ENCODE measurements around the gene DGKI. TPM values are rescaled to one million over a fixed set of nuclear protein-coding genes. Genes with fewer than 3 reads are reported as not detected.

DGKI gene
- total and polyA plus RNA-seq, 2 donors (not counting 1 experiment from before 2014, with no cell fraction given): not detected

GRCh38 chr7:137682596-137682995 lies 164.2 kb downstream of the DGKI start:
- no peak overlapping the region for H3K4me3 Mint-ChIP-seq
- H3K27me3 Mint-ChIP-seq: peaks cover 13% of the 10 kb centered on the region
- Histone ChIP-seq H3K4me2 (replicated peaks; ENCODE audit: low read depth, low read length, poor library complexity, severe bottlenecking) (no peak overlapping the region), H2AFZ (ENCODE audit: insufficient read depth, low read depth, low read length, poor library complexity, severe bottlenecking) (no peak overlapping the region), H4K20me1 (ENCODE audit: control insufficient read depth, insufficient read depth, low read length, poor library complexity, severe bottlenecking) (no peaks in the 10 kb centered on the region), H3K36me3 (replicated peaks in 1 of 2; ENCODE audit: control extremely low read depth in 1 of 2, control insufficient read depth in 1 of 2, extremely low read depth in 1 of 2, insufficient read depth in 2 of 2, low read length in 1 of 2) (no peaks in the 10 kb centered on the region), H3K27me3 (replicated peaks in 1 of 4; ENCODE audit: control extremely low read depth in 1 of 4, control insufficient read depth in 3 of 4, insufficient read depth in 4 of 4, low read length in 3 of 4) (no peaks in the 10 kb centered on the region), H3K9me3 (ENCODE audit: control extremely low read depth in 1 of 3, control insufficient read depth in 2 of 3, insufficient read depth in 1 of 3, low read length in 2 of 3) (no peaks in the 10 kb centered on the region), H3K27ac (ENCODE audit: low read length in 2 of 2) (no peak overlapping the region), H3K79me2 (ENCODE audit: control insufficient read depth, insufficient read depth, low read length) (no peaks in the 10 kb centered on the region), H3K9ac (ENCODE audit: low read length) (no peak overlapping the region), H3K4me1 (ENCODE audit: control insufficient read depth in 2 of 2, insufficient read depth in 2 of 2, low read length in 2 of 2) (no peaks in the 10 kb centered on the region), H3K4me3 (ENCODE audit: control extremely low read depth in 1 of 5, extremely low read depth in 1 of 5, insufficient read depth in 1 of 5, low read depth in 2 of 5, low read length in 4 of 5) (no peak overlapping the region)
- no peak for ATAC-seq (ENCODE audit: low read depth)
- H3K4me1 Mint-ChIP-seq: no peaks in the 10 kb centered on the region
- intact Hi-C loops (cut with micrococcal nuclease): no loop called here
- TF ChIP-seq CTCF (IDR thresholded peaks at IDR 0.05) (no peak), EZH2 (IDR thresholded peaks at IDR 0.05; ENCODE audit: borderline replicate concordance, insufficient read depth, low read depth, low read length, poor library complexity, severe bottlenecking) (no peak)
- no peak overlapping the region for H3K27ac Mint-ChIP-seq
- no peak for DNase-seq
- ChIA-PET CTCF (no interaction called here), POLR2A (no interaction called here)
- no peaks in the 10 kb centered on the region for H3K9me3 Mint-ChIP-seq (ENCODE audit: insufficient read depth)

GRCh38 chr7:137681657-137682562 lies 164.9 kb downstream of the DGKI start:
- intact Hi-C loops (cut with micrococcal nuclease): no loop called here
- ATAC-seq (ENCODE audit: low read depth) (no peak), DNase-seq (no peak)
- Histone ChIP-seq H3K4me2 (replicated peaks; ENCODE audit: low read depth, low read length, poor library complexity, severe bottlenecking) (no peak overlapping the region), H2AFZ (ENCODE audit: insufficient read depth, low read depth, low read length, poor library complexity, severe bottlenecking) (no peak overlapping the region), H3K79me2 (ENCODE audit: control insufficient read depth, insufficient read depth, low read length) (no peaks in the 10 kb centered on the region), H3K9ac (ENCODE audit: low read length) (no peak overlapping the region), H3K9me3 (ENCODE audit: control extremely low read depth in 1 of 3, control insufficient read depth in 2 of 3, insufficient read depth in 1 of 3, low read length in 2 of 3) (no peaks in the 10 kb centered on the region), H3K36me3 (replicated peaks in 1 of 2; ENCODE audit: control extremely low read depth in 1 of 2, control insufficient read depth in 1 of 2, extremely low read depth in 1 of 2, insufficient read depth in 2 of 2, low read length in 1 of 2) (no peaks in the 10 kb centered on the region), H3K27me3 (replicated peaks in 1 of 4; ENCODE audit: control extremely low read depth in 1 of 4, control insufficient read depth in 3 of 4, insufficient read depth in 4 of 4, low read length in 3 of 4) (no peaks in the 10 kb centered on the region), H3K4me3 (ENCODE audit: control extremely low read depth in 1 of 5, extremely low read depth in 1 of 5, insufficient read depth in 1 of 5, low read depth in 2 of 5, low read length in 4 of 5) (no peak overlapping the region), H3K4me1 (ENCODE audit: control insufficient read depth in 2 of 2, insufficient read depth in 2 of 2, low read length in 2 of 2) (no peaks in the 10 kb centered on the region), H3K27ac (ENCODE audit: low read length in 2 of 2) (no peak overlapping the region), H4K20me1 (ENCODE audit: control insufficient read depth, insufficient read depth, low read length, poor library complexity, severe bottlenecking) (no peaks in the 10 kb centered on the region)
- Mint-ChIP-seq H3K4me1 (no peaks in the 10 kb centered on the region), H3K9me3 (ENCODE audit: insufficient read depth) (no peaks in the 10 kb centered on the region), H3K27me3 (peaks cover 13% of the 10 kb centered on the region), H3K27ac (no peak overlapping the region), H3K4me3 (no peak overlapping the region)
- WGBS (ENCODE audit: insufficient coverage): 62% methylated on average over 4 of the region's 7 CpGs
- TF ChIP-seq CTCF (IDR thresholded peaks at IDR 0.05): no peak
- TF ChIP-seq EZH2 (IDR thresholded peaks at IDR 0.05; ENCODE audit: borderline replicate concordance, insufficient read depth, low read depth, low read length, poor library complexity, severe bottlenecking): no peak
- ChIA-PET CTCF (no interaction called here), POLR2A (no interaction called here)

Data from B cell (primary cell).